SK-N-SH (cell line): ENCODE measurements around the gene ADCY5. TPM values are rescaled to one million over a fixed set of nuclear protein-coding genes. Genes with fewer than 3 reads are reported as not detected.

Experiments used
- CTCF ChIA-PET: fragments of 300-600, 350-600 bp; formaldehyde crosslinking; extraction: SDS; loops from one replicate; lab custom pipeline; 2021; lab: Yijun Ruan, JAX
- POLR2A ChIA-PET: fragments of 350-600 bp; sonication (Branson Sonifier 250); formaldehyde crosslinking; extraction: SDS; loops from one replicate; lab custom pipeline; 2020; ENCODE audit warnings: antibody characterized with exemption, inconsistent platforms; lab: Yijun Ruan, JAX
- DNase-seq: peaks from one replicate; pipeline ENCODE4 v3.0.0; 2012
- H2AFZ ChIP-seq: fragments of 200-600 bp; sonication (generic); 2 replicates; pipeline ENCODE4 v1.8.1; 2016; ENCODE audit warnings: antibody characterized with exemption, mild to moderate bottlenecking, low read depth
- H3F3A ChIP-seq: fragments of 200-600 bp; sonication (generic); replicated peaks from 2 replicates; pipeline ENCODE3; 2016; ENCODE audit warnings: antibody characterized with exemption, mild to moderate bottlenecking; ENCODE audit not compliant: insufficient read depth
- H3K27ac ChIP-seq, 2 experiments: fragments of 200-500 bp in 1 of 2; fragments of 200-600 bp in 1 of 2; sonication (Bioruptor generic) in 1 of 2; sonication (generic), shearing (Covaris generic) in 1 of 2; 2 replicates each; pipeline versions ENCODE4 v1.5.1 to v1.6.1; 2014 to 2016; ENCODE audit warnings: low read depth in 2 of 2, inconsistent platforms in 1 of 2, low read length in 1 of 2, mild to moderate bottlenecking in 1 of 2, mixed read lengths in 1 of 2
- H3K27me3 ChIP-seq: fragments of 200-600 bp; sonication (generic), shearing (Covaris generic); 2 replicates; pipeline ENCODE4 v1.6.1; 2016; ENCODE audit warnings: mixed run types; ENCODE audit not compliant: insufficient read depth
- H3K36me3 ChIP-seq, 2 experiments: fragments of 200-500 bp in 1 of 2; fragments of 200-600 bp in 1 of 2; sonication (Bioruptor generic) in 1 of 2; sonication (generic) in 1 of 2; replicated peaks in 1 of 2; 2 replicates each; pipeline versions ENCODE3 to v1.5.1; 2014 to 2016; ENCODE audit warnings: low read length in 1 of 2, mild to moderate bottlenecking in 1 of 2; ENCODE audit not compliant: insufficient read depth in 2 of 2, control insufficient read depth in 1 of 2
- H3K4me1 ChIP-seq, 2 experiments: fragments of 200-500 bp in 1 of 2; fragments of 200-600 bp in 1 of 2; sonication (Bioruptor generic) in 1 of 2; sonication (generic), shearing (Covaris generic) in 1 of 2; 2 replicates each; pipeline versions ENCODE4 v1.5.1 to v1.6.1; 2014 to 2016; ENCODE audit warnings: low read depth in 1 of 2, low read length in 1 of 2, mixed run types in 1 of 2; ENCODE audit not compliant: insufficient read depth in 2 of 2, control insufficient read depth in 1 of 2
- H3K4me2 ChIP-seq: fragments of 200-600 bp; sonication (generic), shearing (Covaris generic); 2 replicates; pipeline ENCODE4 v1.6.1; 2017; ENCODE audit warnings: mixed run types
- H3K4me3 ChIP-seq, 2 experiments: fragments of 200-500 bp in 1 of 2; fragments of 200-600 bp in 1 of 2; sonication (Bioruptor generic) in 1 of 2; sonication (generic), shearing (Covaris generic) in 1 of 2; 2 replicates each; pipeline versions ENCODE4 v1.5.1 to v1.8.1; 2014 to 2016; ENCODE audit warnings: low read depth in 2 of 2, inconsistent platforms in 1 of 2, low read length in 1 of 2, mild to moderate bottlenecking in 1 of 2, mixed read lengths in 1 of 2, moderate library complexity in 1 of 2
- H3K79me2 ChIP-seq: fragments of 200-600 bp; sonication (generic); 2 replicates; pipeline ENCODE4 v1.8.1; 2017; ENCODE audit warnings: mild to moderate bottlenecking; ENCODE audit not compliant: insufficient read depth
- H3K9ac ChIP-seq: fragments of 200-600 bp; sonication (generic); 2 replicates; pipeline ENCODE4 v1.6.1; 2017; ENCODE audit warnings: mixed run types
- H3K9me2 ChIP-seq: fragments of 200-600 bp; sonication (generic); 2 replicates; pipeline ENCODE4 v1.6.1; 2017; ENCODE audit warnings: mixed run types
- H3K9me3 ChIP-seq: fragments of 200-600 bp; sonication (generic); 2 replicates; pipeline ENCODE4 v1.6.1; 2017; ENCODE audit warnings: mixed run types, mild to moderate bottlenecking, moderate library complexity
- H4K20me1 ChIP-seq: fragments of 200-600 bp; sonication (generic); 2 replicates; pipeline ENCODE4 v1.6.1; 2017; ENCODE audit warnings: mild to moderate bottlenecking, mixed run types; ENCODE audit not compliant: insufficient read depth
- ELF1 ChIP-seq: IDR thresholded peaks from 2 replicates; pipeline ENCODE4 v1.4.0; 2012
- EP300 ChIP-seq, 2 experiments: IDR thresholded peaks; 2 replicates each; pipeline versions ENCODE4 v1.4.0 to v1.6.1; 2012; ENCODE audit warnings: borderline replicate concordance in 1 of 2, low read depth in 1 of 2, low read length in 1 of 2
- GATA2 ChIP-seq: sonication (generic); formaldehyde crosslinking; IDR thresholded peaks from 2 replicates; pipeline ENCODE4 v1.5.0; 2020; ENCODE audit warnings: mild to moderate bottlenecking, missing genetic modification reagents
- MXI1 ChIP-seq: IDR thresholded peaks from 2 replicates; pipeline ENCODE4 v1.6.1; 2012; ENCODE audit warnings: mild to moderate bottlenecking, low read depth, low read length, improper control_type of control experiment
- RXRA ChIP-seq: IDR thresholded peaks from 2 replicates; pipeline ENCODE4 v1.4.0; 2012; ENCODE audit warnings: low read depth, mild to moderate bottlenecking, borderline replicate concordance
- TAF1 ChIP-seq: IDR thresholded peaks from 2 replicates; pipeline ENCODE4 v1.6.1; 2012; ENCODE audit warnings: low read depth, mild to moderate bottlenecking, low read length, moderate library complexity, borderline replicate concordance
- YY1 ChIP-seq: IDR thresholded peaks from 2 replicates; pipeline ENCODE4 v1.4.0; 2012; ENCODE audit warnings: low read depth, mild to moderate bottlenecking
- WGBS: methylation state at CpG from one replicate; pipeline ENCODE4 v1.1.6; 2017; ENCODE audit warnings: low lambda C conversion rate; 5-methylcytosine and 5-hydroxymethylcytosine counted together
- polyA plus RNA-seq, 3 experiments: library from polyadenylated mRNA; depleted of rRNA; stranded (reverse); fragments of >200 nt; gene quantifications; 2 replicates each; pipeline ENCODE4 v1.2.3, GENCODE V29; 2012
- TF ChIP-seq, protein P1 (sequence below): IDR thresholded peaks from 2 replicates; pipeline ENCODE4; 2012
- TF ChIP-seq, protein P2 (sequence below): fragments of 200-600 bp; sonication (generic); IDR thresholded peaks from 2 replicates; pipeline ENCODE4 v1.6.1; 2017; ENCODE audit warnings: antibody characterized with exemption, mild to moderate bottlenecking, moderate library complexity
- TF ChIP-seq, protein P3 (sequence below): IDR thresholded peaks from 2 replicates; pipeline ENCODE4 v1.6.1; 2012; ENCODE audit warnings: mild to moderate bottlenecking, low read depth, low read length, moderate library complexity

Gene ADCY5
- polyA plus RNA-seq, 1 of the 3 experiments (the other 2 are of a cell fraction), result 0.21 TPM

DNA sequence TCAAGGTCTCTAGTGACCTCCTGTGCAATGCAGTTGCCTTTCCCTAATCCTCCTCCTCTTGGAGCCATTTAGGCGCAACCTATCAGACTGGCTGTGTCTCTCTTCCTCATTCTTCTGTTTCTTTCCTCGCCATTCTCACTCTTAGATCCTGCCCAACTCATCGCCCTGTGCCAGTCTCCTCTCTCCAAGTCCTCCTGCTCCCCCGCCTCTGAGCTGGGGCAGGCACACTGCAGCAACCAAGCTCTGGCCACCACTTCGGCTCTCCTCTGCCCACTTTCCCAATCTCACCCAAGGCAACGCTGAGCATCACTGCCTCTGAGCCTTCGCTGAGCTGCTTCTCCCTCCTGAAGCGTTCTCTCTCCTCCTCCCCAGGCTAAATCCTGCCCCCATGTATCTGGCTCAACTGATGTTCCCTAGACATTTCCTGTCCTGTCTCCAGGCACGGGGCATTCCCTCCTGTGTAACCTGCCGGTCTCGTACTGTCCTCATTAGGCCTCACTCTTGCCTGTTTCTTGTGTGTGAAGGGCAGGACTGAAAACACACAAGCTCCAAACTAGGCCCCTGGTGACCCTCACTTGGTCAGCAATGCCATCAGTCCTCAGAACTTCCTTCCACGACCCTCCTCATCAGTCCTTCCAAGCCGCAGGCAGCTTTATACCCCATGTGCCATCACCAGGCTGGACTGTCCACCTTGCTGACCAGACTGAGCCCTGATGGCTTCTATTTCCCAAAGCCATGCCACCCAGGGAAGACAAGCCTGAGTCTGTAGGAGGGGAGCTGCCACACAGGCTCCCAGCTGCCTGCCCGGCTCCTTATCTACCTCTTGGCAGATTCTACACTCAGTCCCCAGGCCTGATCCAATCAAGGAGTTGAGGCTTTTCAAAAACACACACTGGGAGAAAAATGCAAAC lies 161.6 kb downstream of the ADCY5 start:
- Histone ChIP-seq H3K9ac (no peak overlapping the region), H3K4me1 (no peaks in the 10 kb centered on the region; a peak in 1 of 4 replicates), H3K79me2 (no peaks in the 10 kb centered on the region), H3K27me3 (0 out of 2 replicates have a peak, but pooled peaks cover 5% of the 10 kb centered on the region)
- peak; percentile 7 for DNase-seq
- TF ChIP-seq TAF1 (no peak), RXRA (no peak), YY1 (no peak), MXI1 (no peak), ELF1 (no peak), EP300 (IDR thresholded peaks at IDR 0.05; ENCODE audit: borderline replicate concordance in 1 of 2, low read depth in 1 of 2, low read length in 1 of 2) (no peak), GATA2 (CRISPR knock-in tag) (no peak)
- TF ChIP-seq, protein P1, sequence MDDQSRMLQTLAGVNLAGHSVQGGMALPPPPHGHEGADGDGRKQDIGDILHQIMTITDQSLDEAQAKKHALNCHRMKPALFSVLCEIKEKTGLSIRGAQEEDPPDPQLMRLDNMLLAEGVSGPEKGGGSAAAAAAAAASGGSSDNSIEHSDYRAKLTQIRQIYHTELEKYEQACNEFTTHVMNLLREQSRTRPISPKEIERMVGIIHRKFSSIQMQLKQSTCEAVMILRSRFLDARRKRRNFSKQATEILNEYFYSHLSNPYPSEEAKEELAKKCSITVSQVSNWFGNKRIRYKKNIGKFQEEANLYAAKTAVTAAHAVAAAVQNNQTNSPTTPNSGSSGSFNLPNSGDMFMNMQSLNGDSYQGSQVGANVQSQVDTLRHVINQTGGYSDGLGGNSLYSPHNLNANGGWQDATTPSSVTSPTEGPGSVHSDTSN, result no peak
- TF ChIP-seq, protein P2, sequence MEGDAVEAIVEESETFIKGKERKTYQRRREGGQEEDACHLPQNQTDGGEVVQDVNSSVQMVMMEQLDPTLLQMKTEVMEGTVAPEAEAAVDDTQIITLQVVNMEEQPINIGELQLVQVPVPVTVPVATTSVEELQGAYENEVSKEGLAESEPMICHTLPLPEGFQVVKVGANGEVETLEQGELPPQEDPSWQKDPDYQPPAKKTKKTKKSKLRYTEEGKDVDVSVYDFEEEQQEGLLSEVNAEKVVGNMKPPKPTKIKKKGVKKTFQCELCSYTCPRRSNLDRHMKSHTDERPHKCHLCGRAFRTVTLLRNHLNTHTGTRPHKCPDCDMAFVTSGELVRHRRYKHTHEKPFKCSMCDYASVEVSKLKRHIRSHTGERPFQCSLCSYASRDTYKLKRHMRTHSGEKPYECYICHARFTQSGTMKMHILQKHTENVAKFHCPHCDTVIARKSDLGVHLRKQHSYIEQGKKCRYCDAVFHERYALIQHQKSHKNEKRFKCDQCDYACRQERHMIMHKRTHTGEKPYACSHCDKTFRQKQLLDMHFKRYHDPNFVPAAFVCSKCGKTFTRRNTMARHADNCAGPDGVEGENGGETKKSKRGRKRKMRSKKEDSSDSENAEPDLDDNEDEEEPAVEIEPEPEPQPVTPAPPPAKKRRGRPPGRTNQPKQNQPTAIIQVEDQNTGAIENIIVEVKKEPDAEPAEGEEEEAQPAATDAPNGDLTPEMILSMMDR, result no peak
- TF ChIP-seq, protein P3, sequence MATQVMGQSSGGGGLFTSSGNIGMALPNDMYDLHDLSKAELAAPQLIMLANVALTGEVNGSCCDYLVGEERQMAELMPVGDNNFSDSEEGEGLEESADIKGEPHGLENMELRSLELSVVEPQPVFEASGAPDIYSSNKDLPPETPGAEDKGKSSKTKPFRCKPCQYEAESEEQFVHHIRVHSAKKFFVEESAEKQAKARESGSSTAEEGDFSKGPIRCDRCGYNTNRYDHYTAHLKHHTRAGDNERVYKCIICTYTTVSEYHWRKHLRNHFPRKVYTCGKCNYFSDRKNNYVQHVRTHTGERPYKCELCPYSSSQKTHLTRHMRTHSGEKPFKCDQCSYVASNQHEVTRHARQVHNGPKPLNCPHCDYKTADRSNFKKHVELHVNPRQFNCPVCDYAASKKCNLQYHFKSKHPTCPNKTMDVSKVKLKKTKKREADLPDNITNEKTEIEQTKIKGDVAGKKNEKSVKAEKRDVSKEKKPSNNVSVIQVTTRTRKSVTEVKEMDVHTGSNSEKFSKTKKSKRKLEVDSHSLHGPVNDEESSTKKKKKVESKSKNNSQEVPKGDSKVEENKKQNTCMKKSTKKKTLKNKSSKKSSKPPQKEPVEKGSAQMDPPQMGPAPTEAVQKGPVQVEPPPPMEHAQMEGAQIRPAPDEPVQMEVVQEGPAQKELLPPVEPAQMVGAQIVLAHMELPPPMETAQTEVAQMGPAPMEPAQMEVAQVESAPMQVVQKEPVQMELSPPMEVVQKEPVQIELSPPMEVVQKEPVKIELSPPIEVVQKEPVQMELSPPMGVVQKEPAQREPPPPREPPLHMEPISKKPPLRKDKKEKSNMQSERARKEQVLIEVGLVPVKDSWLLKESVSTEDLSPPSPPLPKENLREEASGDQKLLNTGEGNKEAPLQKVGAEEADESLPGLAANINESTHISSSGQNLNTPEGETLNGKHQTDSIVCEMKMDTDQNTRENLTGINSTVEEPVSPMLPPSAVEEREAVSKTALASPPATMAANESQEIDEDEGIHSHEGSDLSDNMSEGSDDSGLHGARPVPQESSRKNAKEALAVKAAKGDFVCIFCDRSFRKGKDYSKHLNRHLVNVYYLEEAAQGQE, result no peak
- TF ChIP-seq, all 33 proteins: peak for 0
- Histone ChIP-seq H3K4me3 (no peak overlapping the region), H3K27ac (no peak overlapping the region), H3K4me2 (no peak overlapping the region), H3K36me3 (no peaks in the 10 kb centered on the region), H3F3A (no peaks in the 10 kb centered on the region), H2AFZ (no peak overlapping the region), H3K9me3 (no peaks in the 10 kb centered on the region), H3K9me2 (no peaks in the 10 kb centered on the region), H4K20me1 (peaks cover 7% of the 10 kb centered on the region; the same call in 1 of the 2 replicates)
- WGBS, result 58% methylated on average over 14 of the region's 14 CpGs
- ChIA-PET CTCF (interaction anchor here (0.7 to 1.4 kb wide), 6 partner anchors 12 to 296 kb away, joined by 3 to 6 read pairs (median 3); no protein-coding TSS in a partner anchor), POLR2A (no interaction called here)
